Measurements from ENCODE around the gene SEC22C. TPM values are rescaled to one million over a fixed set of nuclear protein-coding genes. Genes with fewer than 3 reads are reported as not detected.

The SEC22C gene
- total RNA-seq (10 to 100 TPM; 19.9 to 40.5 (median 28.9) TPM), polyA plus RNA-seq (10 to 100 TPM; 17.4 to 35.1 TPM)
- long read RNA-seq, donor 1, transcript SEC22C-202 (7 exons, 1,608 nt), result minor isoform, 8 of 75 reads
- long read RNA-seq, donor 1, transcript SEC22C-201 (7 exons, 1,380 nt), result major isoform, 10 of 75 reads
- long read RNA-seq, donor 1, partial matches to known transcripts, result 30 of 75 reads
- long read RNA-seq, donor 1, other reads (novel, unspliced or antisense), result 27 of 75 reads
- long read RNA-seq, donor 2, transcript SEC22C-201 (7 exons, 1,380 nt), result major isoform, 42 of 124 reads
- long read RNA-seq, donor 2, transcript SEC22C-202 (7 exons, 1,608 nt), result minor isoform, 36 of 124 reads
- long read RNA-seq, donor 2, partial matches to known transcripts, result 8 of 124 reads
- long read RNA-seq, donor 2, other reads (novel, unspliced or antisense), result 36 of 124 reads
- long read RNA-seq, donor 3, full-length matches to known transcripts, result 25 of 50 reads
- long read RNA-seq, donor 3, partial matches to known transcripts, result 12 of 50 reads
- long read RNA-seq, donor 3, other reads (novel, unspliced or antisense), result 13 of 50 reads

GRCh38 chr3:42581709-42582473 is at the start of gene SEC22C:
Gene SEC22C, minus strand, starts transcription at chr3:42581967. Its CDS starts 12,921 bp downstream, at chr3:42569046.
- intact Hi-C loops (cut with DNase I), result loop anchor here in 7 of 10 donors (5.0 to 10.0 kb wide), 4 partner anchors 70 to 170 kb away; partner anchors contain the start of gene ZBTB47 (in 2 of the 7)
- 0 to 1% (median 1%) methylated on average over 28 to 77 of the region's 77 CpGs for WGBS, 4 donors

GRCh38 chr3:42613462-42613861 is 31.7 kb upstream of the SEC22C start:
- WGBS, 4 donors, result 72 to 78% (median 73%) methylated on average over 2 of the region's 2 CpGs
- peaks cover 0 to 43% (median 15%) of the 10 kb centered on the region in 9 donors for H3K36me3 ChIP-seq
- DNase-seq, result no peak
- intact Hi-C loops (cut with DNase I), result no loop called here
- no peak for TF ChIP-seq POLR2A (IDR thresholded peaks at IDR 0.05)
- peak; percentile 17 to 62 (median 40) for TF ChIP-seq CTCF (IDR thresholded peaks at IDR 0.05)
- no peak overlapping the region for H3K4me3 ChIP-seq
- ATAC-seq, result peak in 1 of 4 donors; percentile 36
- H3K27me3 ChIP-seq, result no peaks in the 10 kb centered on the region
- H3K27ac ChIP-seq, result peak overlapping the region in 10 of 12 donors; percentile 8 to 81 (median 67)
- H3K4me1 ChIP-seq, result peaks cover 0 to 69% (median 50%) of the 10 kb centered on the region in 12 donors
- no peaks in the 10 kb centered on the region for H3K9me3 ChIP-seq

More at GRCh38 chr3:42581709-42582473, at the start of gene SEC22C:
- no peaks in the 10 kb centered on the region for H3K27me3 ChIP-seq
- peaks cover 0 to 25% (median 14%) of the 10 kb centered on the region in 12 donors for H3K4me1 ChIP-seq
- peak in 9 of 12 donors; percentile 20 to 55 (median 37) for TF ChIP-seq CTCF (IDR thresholded peaks at IDR 0.05)
- TF ChIP-seq POLR2A (IDR thresholded peaks at IDR 0.05), result peak; percentile 84 to 96
- ATAC-seq (peak; percentile 98 to 99 (median 99)), DNase-seq (peak; percentile 95 to 98 (median 96))
- H3K9me3 ChIP-seq, result no peaks in the 10 kb centered on the region
- peak within 1 kb of the TSS; percentile 79 to 96 (median 88) for H3K4me3 ChIP-seq
- peak within 1 kb of the TSS; percentile 80 to 95 (median 89) for H3K27ac ChIP-seq
- H3K36me3 ChIP-seq, result peaks cover 0 to 13% (median 0%) of the 10 kb centered on the region in 9 donors

DNA sequence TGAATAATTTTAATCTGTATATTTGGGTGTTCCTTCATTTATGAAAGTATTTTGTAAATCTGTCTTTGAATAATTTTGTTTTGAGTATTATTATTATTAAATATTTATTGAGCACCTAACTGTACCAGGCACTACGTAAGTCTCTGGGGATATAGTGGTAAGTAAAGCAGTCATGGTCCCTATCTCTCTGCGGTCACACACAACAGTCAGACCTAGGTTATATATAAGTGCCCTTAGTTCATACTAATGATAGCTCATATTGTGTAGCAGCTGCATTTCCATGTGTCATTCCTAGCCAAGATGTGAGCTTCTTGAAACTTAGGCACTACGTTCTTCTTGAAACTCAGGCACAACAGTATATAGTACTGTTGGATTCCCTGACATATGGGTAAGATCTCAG is 31.2 kb upstream of the SEC22C start:
- 59 to 74% (median 66%) methylated on average over 3 of the region's 3 CpGs for WGBS, 4 donors
- H3K27me3 ChIP-seq, result no peaks in the 10 kb centered on the region
- intact Hi-C loops (cut with DNase I), result no loop called here
- H3K4me1 ChIP-seq, result peaks cover 0 to 74% (median 54%) of the 10 kb centered on the region in 12 donors
- peak overlapping the region in 11 of 12 donors; percentile 7 to 81 (median 66) for H3K27ac ChIP-seq
- peaks cover 0 to 43% (median 15%) of the 10 kb centered on the region in 9 donors for H3K36me3 ChIP-seq
- no peak for DNase-seq
- H3K4me3 ChIP-seq, result no peak overlapping the region
- TF ChIP-seq POLR2A (IDR thresholded peaks at IDR 0.05) (no peak), CTCF (IDR thresholded peaks at IDR 0.05) (no peak)
- peak in 2 of 4 donors; percentile 21 to 59 for ATAC-seq
- H3K9me3 ChIP-seq, result no peaks in the 10 kb centered on the region

Data from heart left ventricle (tissue), 16 donors.